Measurements from ENCODE around the gene AOC2.

DNA sequence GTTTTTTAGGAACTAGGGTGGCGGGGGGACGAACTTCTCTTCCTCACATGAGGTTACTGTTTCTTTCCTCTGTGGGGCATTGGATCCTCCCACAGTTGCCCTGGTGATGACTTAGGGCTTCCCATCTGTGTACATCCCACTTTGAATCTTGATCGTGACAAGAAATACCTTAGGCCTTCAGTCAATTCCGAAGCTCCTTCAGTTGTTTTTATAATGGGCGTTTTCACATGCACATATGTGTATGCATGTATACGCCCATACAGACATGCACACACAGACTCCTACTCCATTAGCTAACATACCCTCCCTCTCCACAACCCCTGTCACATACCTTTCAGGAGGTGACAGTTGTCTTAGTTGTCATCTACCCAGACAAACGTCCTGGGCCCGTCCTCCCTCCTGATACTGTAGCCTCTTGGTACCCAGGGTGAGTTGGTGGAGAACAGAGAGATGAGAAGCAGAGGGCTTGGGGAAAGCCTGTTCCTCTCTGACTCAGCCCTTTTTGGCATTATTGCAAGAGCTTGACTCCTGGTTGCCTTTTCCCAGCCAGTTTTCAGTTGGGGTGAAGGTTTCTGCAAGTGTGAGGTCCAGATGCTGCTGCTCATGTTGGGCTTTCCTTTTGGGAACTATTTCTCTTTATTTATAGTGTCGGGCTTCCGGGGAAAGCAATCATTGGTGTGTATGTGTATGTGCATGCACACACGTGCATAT, 2.2 kb upstream of the AOC2 start:
- TF ChIP-seq RAD21 (IDR thresholded peaks at IDR 0.05) (no peak), GABPA (IDR thresholded peaks at IDR 0.05 in 1 of 2, conservative IDR thresholded peaks at IDR 0.05 in 1 of 2) (no peak), YY1 (IDR thresholded peaks at IDR 0.05) (no peak), CTCF (IDR thresholded peaks at IDR 0.05; ENCODE audit: low read depth, low read length, missing input control) (no peak), MAX (IDR thresholded peaks at IDR 0.05) (no peak), TAF1 (conservative IDR thresholded peaks at IDR 0.05) (no peak)
- TF ChIP-seq, protein P1, sequence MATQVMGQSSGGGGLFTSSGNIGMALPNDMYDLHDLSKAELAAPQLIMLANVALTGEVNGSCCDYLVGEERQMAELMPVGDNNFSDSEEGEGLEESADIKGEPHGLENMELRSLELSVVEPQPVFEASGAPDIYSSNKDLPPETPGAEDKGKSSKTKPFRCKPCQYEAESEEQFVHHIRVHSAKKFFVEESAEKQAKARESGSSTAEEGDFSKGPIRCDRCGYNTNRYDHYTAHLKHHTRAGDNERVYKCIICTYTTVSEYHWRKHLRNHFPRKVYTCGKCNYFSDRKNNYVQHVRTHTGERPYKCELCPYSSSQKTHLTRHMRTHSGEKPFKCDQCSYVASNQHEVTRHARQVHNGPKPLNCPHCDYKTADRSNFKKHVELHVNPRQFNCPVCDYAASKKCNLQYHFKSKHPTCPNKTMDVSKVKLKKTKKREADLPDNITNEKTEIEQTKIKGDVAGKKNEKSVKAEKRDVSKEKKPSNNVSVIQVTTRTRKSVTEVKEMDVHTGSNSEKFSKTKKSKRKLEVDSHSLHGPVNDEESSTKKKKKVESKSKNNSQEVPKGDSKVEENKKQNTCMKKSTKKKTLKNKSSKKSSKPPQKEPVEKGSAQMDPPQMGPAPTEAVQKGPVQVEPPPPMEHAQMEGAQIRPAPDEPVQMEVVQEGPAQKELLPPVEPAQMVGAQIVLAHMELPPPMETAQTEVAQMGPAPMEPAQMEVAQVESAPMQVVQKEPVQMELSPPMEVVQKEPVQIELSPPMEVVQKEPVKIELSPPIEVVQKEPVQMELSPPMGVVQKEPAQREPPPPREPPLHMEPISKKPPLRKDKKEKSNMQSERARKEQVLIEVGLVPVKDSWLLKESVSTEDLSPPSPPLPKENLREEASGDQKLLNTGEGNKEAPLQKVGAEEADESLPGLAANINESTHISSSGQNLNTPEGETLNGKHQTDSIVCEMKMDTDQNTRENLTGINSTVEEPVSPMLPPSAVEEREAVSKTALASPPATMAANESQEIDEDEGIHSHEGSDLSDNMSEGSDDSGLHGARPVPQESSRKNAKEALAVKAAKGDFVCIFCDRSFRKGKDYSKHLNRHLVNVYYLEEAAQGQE (IDR thresholded peaks at IDR 0.05), result no peak

Data from liver (tissue), 3 donors.